Testis (tissue), 3 donors: Measurements from ENCODE around the gene JOSD2. TPM values are rescaled to one million over a fixed set of nuclear protein-coding genes. Genes with fewer than 3 reads are reported as not detected.
A peak's percentile ranks its signal among the peaks of the same experiment; 100 is the strongest.

Experiments
- DNase-seq: peaks from one replicate; pipeline ENCODE4 v3.0.0-alpha.2; 2019
- H3K27ac ChIP-seq, 2 donors: fragments of 200-600 bp; sonication (generic); one replicate each; pipeline ENCODE4 v1.5.1; 2019
- H3K27me3 ChIP-seq: fragments of 200-600 bp; sonication (generic); one replicate; pipeline ENCODE4 v1.5.1; 2019
- H3K36me3 ChIP-seq: fragments of 200-600 bp; sonication (generic); one replicate; pipeline ENCODE4 v1.5.1; 2017; ENCODE audit warnings: low read depth; ENCODE audit errors: missing control alignments
- H3K4me1 ChIP-seq: fragments of 200-600 bp; sonication (generic); one replicate; pipeline ENCODE4 v1.5.1; 2019
- H3K4me3 ChIP-seq, 2 donors: fragments of 200-600 bp; sonication (generic); one replicate each; pipeline ENCODE4 v1.5.1; 2017 to 2019
- H3K9me3 ChIP-seq: fragments of 200-600 bp; sonication (generic); one replicate; pipeline ENCODE4 v1.5.1; 2017
- POLR2A ChIP-seq: fragments of 450-650 bp; IDR thresholded peaks from one replicate; pipeline ENCODE4 v1.6.1; 2017; ENCODE audit warnings: antibody characterized with exemption, mild to moderate bottlenecking, moderate library complexity
- WGBS, 2 donors: methylation state at CpG; one replicate each; pipeline ENCODE4 v1.1.5; 2018; 5-methylcytosine and 5-hydroxymethylcytosine counted together
- intact Hi-C: fragments of 100-400 bp; cut with DNase I; formaldehyde crosslinking; loops from one replicate; pipeline ENCODE4 v1.15.1; 2023; ENCODE audit warnings: low total_unique reads
- polyA plus RNA-seq: library from polyadenylated mRNA; stranded (reverse); fragments of 350-450 nt; fragmentation: Illumina TruSeq; extraction: RNeasy Lipid Tissue Mini Kit (QIAGEN cat#74804); gene quantifications from one replicate; pipeline ENCODE4 v1.2.3, GENCODE V29; 2014; ENCODE audit warnings: low read depth, low replicate concordance; ENCODE audit not compliant: insufficient read depth
- total RNA-seq, 2 donors: library from RNA; depleted of rRNA; stranded (reverse); fragments of >200 nt; gene quantifications; one replicate each; pipeline ENCODE4 v1.2.3, GENCODE V29; 2016
- TF ChIP-seq, protein P1 (sequence below), 3 experiments: fragments of 450-650 bp in 2 of 3; fragments of 200-600 bp in 1 of 3; sonication (generic) in 1 of 3; IDR thresholded peaks; one replicate each; pipeline ENCODE4 v1.5.1; 2016 to 2019; ENCODE audit warnings: antibody characterized with exemption in 3 of 3, mild to moderate bottlenecking in 2 of 3, moderate library complexity in 1 of 3

JOSD2 gene
- total and polyA plus RNA-seq, 3 donors from 2014 or later = 21.6 to 37.7 (median 26.1) TPM

- H3K36me3 ChIP-seq = no peaks in the 10 kb centered on the region
- DNase-seq = peak; percentile 91
Measured at GRCh38 chr19:50537769-50538230, 26.8 kb upstream of the JOSD2 start.

GRCh38 chr19:50537306-50537685 is 26.3 kb upstream of the JOSD2 start:
- Histone ChIP-seq H3K27ac (no peak overlapping the region), H3K36me3 (no peaks in the 10 kb centered on the region), H3K4me3 (no peak overlapping the region), H3K9me3 (no peaks in the 10 kb centered on the region), H3K4me1 (no peaks in the 10 kb centered on the region), H3K27me3 (no peaks in the 10 kb centered on the region)
- intact Hi-C loops = no loop called here
- TF ChIP-seq, protein P1, sequence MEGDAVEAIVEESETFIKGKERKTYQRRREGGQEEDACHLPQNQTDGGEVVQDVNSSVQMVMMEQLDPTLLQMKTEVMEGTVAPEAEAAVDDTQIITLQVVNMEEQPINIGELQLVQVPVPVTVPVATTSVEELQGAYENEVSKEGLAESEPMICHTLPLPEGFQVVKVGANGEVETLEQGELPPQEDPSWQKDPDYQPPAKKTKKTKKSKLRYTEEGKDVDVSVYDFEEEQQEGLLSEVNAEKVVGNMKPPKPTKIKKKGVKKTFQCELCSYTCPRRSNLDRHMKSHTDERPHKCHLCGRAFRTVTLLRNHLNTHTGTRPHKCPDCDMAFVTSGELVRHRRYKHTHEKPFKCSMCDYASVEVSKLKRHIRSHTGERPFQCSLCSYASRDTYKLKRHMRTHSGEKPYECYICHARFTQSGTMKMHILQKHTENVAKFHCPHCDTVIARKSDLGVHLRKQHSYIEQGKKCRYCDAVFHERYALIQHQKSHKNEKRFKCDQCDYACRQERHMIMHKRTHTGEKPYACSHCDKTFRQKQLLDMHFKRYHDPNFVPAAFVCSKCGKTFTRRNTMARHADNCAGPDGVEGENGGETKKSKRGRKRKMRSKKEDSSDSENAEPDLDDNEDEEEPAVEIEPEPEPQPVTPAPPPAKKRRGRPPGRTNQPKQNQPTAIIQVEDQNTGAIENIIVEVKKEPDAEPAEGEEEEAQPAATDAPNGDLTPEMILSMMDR (IDR thresholded peaks at IDR 0.05) = no peak
- no peak for TF ChIP-seq POLR2A
- DNase-seq = no peak
- 78 to 83% methylated on average over 18 of the region's 18 CpGs for WGBS, 2 donors

More at GRCh38 chr19:50537769-50538230, 26.8 kb upstream of the JOSD2 start:
- 34 to 47% methylated on average over 15 of the region's 15 CpGs for WGBS, 2 donors
- H3K27me3 ChIP-seq = no peaks in the 10 kb centered on the region
- intact Hi-C loops = no loop called here
- H3K4me3 ChIP-seq = no peak overlapping the region
- H3K4me1 ChIP-seq = no peaks in the 10 kb centered on the region
- H3K27ac ChIP-seq = no peak overlapping the region
- TF ChIP-seq, protein P1 (IDR thresholded peaks at IDR 0.05) = peak in 2 of 3 experiments; percentile 48 to 56
- TF ChIP-seq POLR2A = no peak
- no peaks in the 10 kb centered on the region for H3K9me3 ChIP-seq

- intact Hi-C loops = no loop called here
- no peaks in the 10 kb centered on the region for H3K36me3 ChIP-seq
- TF ChIP-seq POLR2A = no peak
- TF ChIP-seq, protein P1 (IDR thresholded peaks at IDR 0.05) = no peak
- 81 to 93% methylated on average over 14 to 16 of the region's 16 CpGs for WGBS, 2 donors
- H3K27me3 ChIP-seq = no peaks in the 10 kb centered on the region
- no peaks in the 10 kb centered on the region for H3K4me1 ChIP-seq
- no peak for DNase-seq
- no peak overlapping the region for H3K4me3 ChIP-seq
- no peak overlapping the region for H3K27ac ChIP-seq
- no peaks in the 10 kb centered on the region for H3K9me3 ChIP-seq
Measured at GRCh38 chr19:50536662-50537305, 25.8 kb upstream of the JOSD2 start.

DNA sequence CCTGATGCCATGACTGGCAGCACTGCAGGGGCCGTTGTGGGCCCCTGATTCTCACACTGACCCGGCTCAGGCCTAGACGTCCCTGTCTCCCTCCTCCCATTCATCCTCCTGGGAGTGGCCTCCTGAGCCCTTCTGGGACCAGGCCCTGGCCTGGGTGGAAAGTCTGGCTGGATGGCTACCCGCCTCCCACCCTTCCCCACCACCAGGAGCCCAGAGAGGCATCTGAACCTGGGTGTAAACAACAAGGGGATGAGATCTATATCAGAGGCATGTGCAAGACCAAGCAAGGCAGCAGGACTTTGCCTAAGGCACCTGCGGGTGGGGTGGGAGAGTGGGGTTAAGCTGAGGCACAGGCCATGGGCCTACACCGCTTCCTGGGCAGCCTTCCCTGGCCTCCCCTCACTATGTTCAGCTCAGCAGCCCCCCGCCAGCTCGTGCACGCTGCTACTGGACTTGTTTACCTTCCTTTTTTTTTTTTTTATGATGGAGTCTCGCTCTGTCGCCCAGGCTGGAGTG is 24.7 kb upstream of the JOSD2 start:
- no peak for DNase-seq
- Histone ChIP-seq H3K27ac (no peak overlapping the region), H3K4me1 (no peaks in the 10 kb centered on the region), H3K27me3 (no peaks in the 10 kb centered on the region), H3K9me3 (no peaks in the 10 kb centered on the region), H3K4me3 (no peak overlapping the region), H3K36me3 (no peaks in the 10 kb centered on the region)
- WGBS, 2 donors = 80 to 84% methylated on average over 11 of the region's 11 CpGs
- intact Hi-C loops = no loop called here
- TF ChIP-seq, protein P1 (IDR thresholded peaks at IDR 0.05) = no peak
- no peak for TF ChIP-seq POLR2A

DNA sequence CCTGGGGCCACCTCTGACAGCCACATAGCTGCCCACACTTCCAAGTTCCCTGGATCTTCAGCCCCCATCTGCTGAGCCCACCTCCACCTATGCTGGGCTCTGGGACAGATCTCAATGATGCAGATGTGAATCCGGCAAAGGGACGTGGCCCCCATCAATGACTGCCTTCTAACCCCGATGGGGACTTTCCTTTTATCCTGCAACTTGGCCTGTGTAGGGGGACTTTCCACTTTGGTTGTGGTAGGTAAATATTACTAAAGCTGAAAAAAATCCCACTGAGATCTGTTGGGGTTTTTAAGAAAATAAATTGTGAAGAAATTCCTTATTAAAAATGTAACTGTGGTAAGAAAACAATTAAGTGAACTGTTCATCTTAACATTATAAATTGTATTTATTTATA is 23.5 kb upstream of the JOSD2 start:
- Histone ChIP-seq H3K27me3 (no peaks in the 10 kb centered on the region), H3K4me1 (no peaks in the 10 kb centered on the region), H3K9me3 (no peaks in the 10 kb centered on the region), H3K27ac (no peak overlapping the region), H3K4me3 (no peak overlapping the region), H3K36me3 (no peaks in the 10 kb centered on the region)
- WGBS, 2 donors = 97% methylated on average over 3 of the region's 3 CpGs
- no peak for TF ChIP-seq POLR2A
- TF ChIP-seq, protein P1 (IDR thresholded peaks at IDR 0.05) = no peak
- no peak for DNase-seq
- intact Hi-C loops = no loop called here
